ENCODE measurements around the gene RFX3.
A peak's percentile ranks its signal among the peaks of the same experiment; 100 is the strongest.

Gene RFX3

GRCh38 chr9:3528451-3528850 is 2.6 kb upstream of the RFX3 start:
- H3K4me3 ChIP-seq (replicated peaks; ENCODE audit: insufficient read depth, low read length) = peak overlapping the region; percentile 25
- TF ChIP-seq GABPA (IDR thresholded peaks at IDR 0.05; ENCODE audit: low read depth) (no peak), POLR2AphosphoS5 (IDR thresholded peaks at IDR 0.05; ENCODE audit: low read depth) (peak; percentile 76), CTCF (IDR thresholded peaks at IDR 0.05; ENCODE audit: insufficient read depth, low read length) (no peak)
- peak overlapping the region; percentile 100 for H3K27ac ChIP-seq (replicated peaks)
- DNase-seq (ENCODE audit: low read depth in 1 of 2, low spot score in 1 of 2) = peak; percentile 56 to 66
- no peaks in the 10 kb centered on the region for H3K27me3 ChIP-seq (ENCODE audit: insufficient read depth, poor library complexity, severe bottlenecking)

- TF ChIP-seq, protein P1, sequence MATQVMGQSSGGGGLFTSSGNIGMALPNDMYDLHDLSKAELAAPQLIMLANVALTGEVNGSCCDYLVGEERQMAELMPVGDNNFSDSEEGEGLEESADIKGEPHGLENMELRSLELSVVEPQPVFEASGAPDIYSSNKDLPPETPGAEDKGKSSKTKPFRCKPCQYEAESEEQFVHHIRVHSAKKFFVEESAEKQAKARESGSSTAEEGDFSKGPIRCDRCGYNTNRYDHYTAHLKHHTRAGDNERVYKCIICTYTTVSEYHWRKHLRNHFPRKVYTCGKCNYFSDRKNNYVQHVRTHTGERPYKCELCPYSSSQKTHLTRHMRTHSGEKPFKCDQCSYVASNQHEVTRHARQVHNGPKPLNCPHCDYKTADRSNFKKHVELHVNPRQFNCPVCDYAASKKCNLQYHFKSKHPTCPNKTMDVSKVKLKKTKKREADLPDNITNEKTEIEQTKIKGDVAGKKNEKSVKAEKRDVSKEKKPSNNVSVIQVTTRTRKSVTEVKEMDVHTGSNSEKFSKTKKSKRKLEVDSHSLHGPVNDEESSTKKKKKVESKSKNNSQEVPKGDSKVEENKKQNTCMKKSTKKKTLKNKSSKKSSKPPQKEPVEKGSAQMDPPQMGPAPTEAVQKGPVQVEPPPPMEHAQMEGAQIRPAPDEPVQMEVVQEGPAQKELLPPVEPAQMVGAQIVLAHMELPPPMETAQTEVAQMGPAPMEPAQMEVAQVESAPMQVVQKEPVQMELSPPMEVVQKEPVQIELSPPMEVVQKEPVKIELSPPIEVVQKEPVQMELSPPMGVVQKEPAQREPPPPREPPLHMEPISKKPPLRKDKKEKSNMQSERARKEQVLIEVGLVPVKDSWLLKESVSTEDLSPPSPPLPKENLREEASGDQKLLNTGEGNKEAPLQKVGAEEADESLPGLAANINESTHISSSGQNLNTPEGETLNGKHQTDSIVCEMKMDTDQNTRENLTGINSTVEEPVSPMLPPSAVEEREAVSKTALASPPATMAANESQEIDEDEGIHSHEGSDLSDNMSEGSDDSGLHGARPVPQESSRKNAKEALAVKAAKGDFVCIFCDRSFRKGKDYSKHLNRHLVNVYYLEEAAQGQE (IDR thresholded peaks at IDR 0.05; ENCODE audit: insufficient replicate concordance, low read depth) = no peak
- TF ChIP-seq POLR2AphosphoS5 (IDR thresholded peaks at IDR 0.05; ENCODE audit: low read depth) = peak; percentile 48; the same call in 1 of the 2 replicates
- Histone ChIP-seq H3K27me3 (ENCODE audit: insufficient read depth, poor library complexity, severe bottlenecking) (no peaks in the 10 kb centered on the region), H3K27ac (replicated peaks) (peak overlapping the region; percentile 100), H3K4me3 (replicated peaks; ENCODE audit: insufficient read depth, low read length) (peak overlapping the region; percentile 90)
- DNase-seq (ENCODE audit: low read depth in 1 of 2, low spot score in 1 of 2) = peak; percentile 20 to 42
Measured at GRCh38 chr9:3526997-3527940, 1.5 kb upstream of the RFX3 start.

GRCh38 chr9:3526165-3526996 is 580 bp upstream of the RFX3 start:
- no peak for TF ChIP-seq SPI1 (IDR thresholded peaks at IDR 0.05; ENCODE audit: borderline replicate concordance, low read depth)
- peak; percentile 89 for TF ChIP-seq POLR2AphosphoS5 (IDR thresholded peaks at IDR 0.05; ENCODE audit: low read depth)
- peak; percentile 74 for TF ChIP-seq GABPA (IDR thresholded peaks at IDR 0.05; ENCODE audit: low read depth)
- TF ChIP-seq, protein P1 (IDR thresholded peaks at IDR 0.05; ENCODE audit: insufficient replicate concordance, low read depth) = peak; percentile 77
- peak; percentile 79 to 84 for DNase-seq (ENCODE audit: low read depth in 1 of 2, low spot score in 1 of 2)
- no peaks in the 10 kb centered on the region for H3K27me3 ChIP-seq (ENCODE audit: insufficient read depth, poor library complexity, severe bottlenecking)
- peak overlapping the region; percentile 100 for H3K27ac ChIP-seq (replicated peaks)
- H3K4me3 ChIP-seq (replicated peaks; ENCODE audit: insufficient read depth, low read length) = peak overlapping the region; percentile 90

GRCh38 chr9:3525096-3525835 is 535 bp downstream of the RFX3 start:
- no peak for DNase-seq (ENCODE audit: low read depth in 1 of 2, low spot score in 1 of 2)
- H3K4me3 ChIP-seq (replicated peaks; ENCODE audit: insufficient read depth, low read length) = peak overlapping the region; percentile 90
- H3K27ac ChIP-seq (replicated peaks) = peak overlapping the region; percentile 100
- H3K27me3 ChIP-seq (ENCODE audit: insufficient read depth, poor library complexity, severe bottlenecking) = no peaks in the 10 kb centered on the region
- no peak for TF ChIP-seq POLR2AphosphoS5 (IDR thresholded peaks at IDR 0.05; ENCODE audit: low read depth)

All from HL-60 (cell line).